Measurements from ENCODE around the gene ALDH1A2.

ALDH1A2 gene

DNA sequence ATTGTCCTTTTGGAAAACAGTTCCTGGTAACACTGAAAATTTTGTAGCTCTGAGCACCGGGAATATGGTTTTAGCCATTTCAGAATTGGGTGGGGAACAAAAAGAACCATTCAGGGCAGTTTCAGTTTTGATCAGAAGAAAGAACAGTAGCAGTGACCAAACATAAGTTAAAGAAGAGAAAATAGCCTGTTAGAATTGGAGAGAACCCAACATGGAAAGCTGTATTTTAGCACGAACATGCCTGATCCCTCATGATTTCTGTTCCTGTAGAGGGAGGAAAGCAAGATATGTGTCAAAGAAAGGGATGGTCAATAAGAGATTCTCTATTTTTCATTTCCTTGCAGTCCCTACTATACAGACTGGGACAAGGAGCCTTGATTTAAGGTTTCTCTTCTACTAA is 119.9 kb downstream of the ALDH1A2 start:
- no peak overlapping the region for H3K4me3 ChIP-seq
- H3K4me1 ChIP-seq: peaks cover 0 to 5% (median 0%) of the 10 kb centered on the region in 4 donors
- no peaks in the 10 kb centered on the region for H3K9me3 ChIP-seq
- intact Hi-C loops (cut with DNase I; ENCODE audit: low total_unique reads): no loop called here
- TF ChIP-seq, protein P1, sequence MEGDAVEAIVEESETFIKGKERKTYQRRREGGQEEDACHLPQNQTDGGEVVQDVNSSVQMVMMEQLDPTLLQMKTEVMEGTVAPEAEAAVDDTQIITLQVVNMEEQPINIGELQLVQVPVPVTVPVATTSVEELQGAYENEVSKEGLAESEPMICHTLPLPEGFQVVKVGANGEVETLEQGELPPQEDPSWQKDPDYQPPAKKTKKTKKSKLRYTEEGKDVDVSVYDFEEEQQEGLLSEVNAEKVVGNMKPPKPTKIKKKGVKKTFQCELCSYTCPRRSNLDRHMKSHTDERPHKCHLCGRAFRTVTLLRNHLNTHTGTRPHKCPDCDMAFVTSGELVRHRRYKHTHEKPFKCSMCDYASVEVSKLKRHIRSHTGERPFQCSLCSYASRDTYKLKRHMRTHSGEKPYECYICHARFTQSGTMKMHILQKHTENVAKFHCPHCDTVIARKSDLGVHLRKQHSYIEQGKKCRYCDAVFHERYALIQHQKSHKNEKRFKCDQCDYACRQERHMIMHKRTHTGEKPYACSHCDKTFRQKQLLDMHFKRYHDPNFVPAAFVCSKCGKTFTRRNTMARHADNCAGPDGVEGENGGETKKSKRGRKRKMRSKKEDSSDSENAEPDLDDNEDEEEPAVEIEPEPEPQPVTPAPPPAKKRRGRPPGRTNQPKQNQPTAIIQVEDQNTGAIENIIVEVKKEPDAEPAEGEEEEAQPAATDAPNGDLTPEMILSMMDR (IDR thresholded peaks at IDR 0.05): no peak
- H3K36me3 ChIP-seq: no peaks in the 10 kb centered on the region
- H3K27ac ChIP-seq: no peak overlapping the region
- no peaks in the 10 kb centered on the region for H3K27me3 ChIP-seq
- no peak for DNase-seq

DNA sequence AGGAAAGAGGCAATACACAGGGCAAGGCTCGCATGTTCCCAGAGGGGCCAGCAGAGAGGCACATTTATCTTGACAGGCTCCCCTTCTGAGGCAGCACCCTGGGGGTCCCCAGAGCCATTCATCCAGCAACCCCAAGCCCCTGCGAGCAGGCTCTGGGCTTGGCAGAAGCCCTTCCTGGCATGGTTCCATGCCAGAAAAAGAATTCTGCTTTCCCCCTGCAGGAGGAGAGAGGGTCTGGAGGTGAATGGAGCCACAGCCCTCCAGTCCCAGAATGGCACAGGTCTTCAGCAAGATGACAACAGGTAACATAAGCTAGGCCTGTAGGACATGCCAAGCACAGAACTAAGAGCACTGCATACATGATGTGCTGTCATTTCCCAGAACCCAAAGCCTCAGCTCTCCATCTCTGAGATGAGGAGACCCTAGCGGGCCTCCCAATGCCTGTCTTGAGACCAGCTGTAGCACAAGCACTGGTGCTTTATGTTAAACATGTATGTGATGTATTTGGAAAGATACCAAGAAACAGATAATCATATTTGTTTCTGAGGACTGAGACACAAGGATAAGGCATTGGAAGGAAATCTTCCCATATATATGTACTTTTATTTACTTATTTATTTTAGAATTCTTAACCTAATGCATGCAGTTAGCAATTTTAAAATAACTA is 121.6 kb downstream of the ALDH1A2 start:
- Histone ChIP-seq H3K9me3 (no peaks in the 10 kb centered on the region), H3K4me3 (no peak overlapping the region), H3K4me1 (peaks cover 0 to 5% (median 0%) of the 10 kb centered on the region in 4 donors), H3K27me3 (no peaks in the 10 kb centered on the region), H3K36me3 (no peaks in the 10 kb centered on the region), H3K27ac (no peak overlapping the region)
- intact Hi-C loops (cut with DNase I; ENCODE audit: low total_unique reads): no loop called here
- DNase-seq: no peak
- TF ChIP-seq, protein P1 (IDR thresholded peaks at IDR 0.05): no peak

DNA sequence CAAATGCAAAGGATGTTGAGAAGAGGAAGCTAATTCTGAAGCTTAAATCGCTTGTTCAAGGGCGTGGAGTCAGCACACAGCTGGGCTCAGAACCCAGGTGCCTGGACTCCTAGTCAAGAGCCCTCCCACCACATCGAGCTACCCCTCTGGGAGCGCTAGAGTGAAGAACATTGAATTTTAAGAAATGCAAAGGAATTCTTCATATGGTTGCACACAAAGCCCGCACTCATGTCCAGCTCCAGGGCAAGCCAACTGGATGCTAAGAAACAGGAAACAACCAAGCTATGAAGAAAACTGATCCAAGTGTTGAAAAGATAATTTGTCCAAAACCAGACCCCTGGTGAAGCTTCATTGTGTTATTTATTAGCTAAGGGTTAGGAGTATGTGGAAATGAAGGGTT is 122.3 kb downstream of the ALDH1A2 start:
- DNase-seq: no peak
- Histone ChIP-seq H3K9me3 (no peaks in the 10 kb centered on the region), H3K36me3 (no peaks in the 10 kb centered on the region), H3K4me1 (peaks cover 0 to 5% (median 0%) of the 10 kb centered on the region in 4 donors), H3K27me3 (no peaks in the 10 kb centered on the region), H3K27ac (no peak overlapping the region), H3K4me3 (no peak overlapping the region)
- TF ChIP-seq, protein P1 (IDR thresholded peaks at IDR 0.05): no peak
- intact Hi-C loops (cut with DNase I; ENCODE audit: low total_unique reads): no loop called here

DNA sequence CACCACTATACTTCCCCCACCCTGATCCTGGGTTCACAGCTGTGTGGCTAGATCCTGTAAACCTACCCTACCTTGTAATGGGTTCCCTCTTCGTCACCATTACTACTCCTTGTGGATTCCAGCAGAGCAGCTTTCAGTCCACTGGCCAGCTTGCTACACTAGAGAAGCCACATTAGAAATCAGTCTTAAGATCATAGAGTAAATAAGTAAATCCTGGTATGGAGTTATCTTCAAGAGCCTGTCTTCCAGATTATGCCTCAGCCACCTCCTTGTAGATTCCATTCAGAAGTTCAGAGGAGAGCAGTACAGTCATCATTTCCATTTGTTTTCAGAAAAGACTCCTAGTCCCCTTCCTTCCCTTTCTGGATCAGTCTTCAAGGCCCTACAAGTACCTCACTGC is 123.7 kb downstream of the ALDH1A2 start:
- intact Hi-C loops (cut with DNase I; ENCODE audit: low total_unique reads): no loop called here
- Histone ChIP-seq H3K4me1 (no peaks in the 10 kb centered on the region), H3K36me3 (no peaks in the 10 kb centered on the region), H3K9me3 (no peaks in the 10 kb centered on the region), H3K27me3 (no peaks in the 10 kb centered on the region), H3K27ac (no peak overlapping the region), H3K4me3 (no peak overlapping the region)
- TF ChIP-seq, protein P1 (IDR thresholded peaks at IDR 0.05): no peak
- no peak for DNase-seq

DNA sequence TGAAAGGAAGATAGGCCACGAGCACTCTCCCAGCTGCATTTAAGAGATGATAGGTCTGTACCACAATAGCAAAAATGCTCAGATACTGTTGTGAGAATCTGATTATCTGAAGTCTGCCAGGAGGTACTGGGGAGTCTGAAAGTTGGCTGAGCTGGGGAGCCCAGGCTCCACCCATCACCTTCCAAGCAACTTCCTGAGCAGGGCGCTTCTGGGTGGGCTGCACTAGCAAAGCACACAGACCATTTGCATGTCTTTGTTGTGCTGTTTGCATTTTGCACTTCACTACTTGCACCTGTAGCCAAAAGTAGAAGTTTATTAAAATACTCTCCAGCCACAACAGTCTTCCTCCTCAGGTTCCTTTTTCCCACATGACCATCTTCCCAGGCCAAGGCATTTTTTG is 133.2 kb downstream of the ALDH1A2 start:
- H3K27ac ChIP-seq: no peak overlapping the region
- H3K36me3 ChIP-seq: no peaks in the 10 kb centered on the region
- no peak for DNase-seq
- intact Hi-C loops (cut with DNase I; ENCODE audit: low total_unique reads): no loop called here
- no peaks in the 10 kb centered on the region for H3K27me3 ChIP-seq
- H3K4me3 ChIP-seq: no peak overlapping the region
- H3K9me3 ChIP-seq: no peaks in the 10 kb centered on the region
- H3K4me1 ChIP-seq: no peaks in the 10 kb centered on the region
- TF ChIP-seq, protein P1 (IDR thresholded peaks at IDR 0.05): no peak

DNA sequence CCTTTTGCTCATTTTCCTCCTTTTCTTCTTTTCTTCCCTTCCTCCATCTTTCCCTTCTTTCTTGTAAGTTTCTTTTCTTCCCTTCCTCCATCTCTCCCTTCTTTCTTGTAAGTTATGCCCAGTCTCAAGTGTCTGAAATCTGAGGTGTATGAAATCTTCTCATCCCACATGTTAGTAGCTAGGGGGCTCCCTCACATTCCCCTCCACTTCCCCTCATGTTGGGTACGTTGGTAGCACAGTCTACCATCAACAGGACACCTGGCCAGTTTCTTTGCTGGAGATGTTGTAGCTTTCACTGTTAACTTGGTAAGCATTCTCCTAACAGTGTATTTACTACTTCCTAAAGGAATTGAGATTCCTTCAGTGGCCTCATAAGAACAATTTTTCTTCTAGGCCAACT is 133.9 kb downstream of the ALDH1A2 start:
- TF ChIP-seq, protein P1 (IDR thresholded peaks at IDR 0.05): no peak
- intact Hi-C loops (cut with DNase I; ENCODE audit: low total_unique reads): no loop called here
- H3K27ac ChIP-seq: no peak overlapping the region

More for the DNA sequence above, 133.9 kb downstream of the ALDH1A2 start:
- no peaks in the 10 kb centered on the region for H3K27me3 ChIP-seq
- no peaks in the 10 kb centered on the region for H3K36me3 ChIP-seq
- H3K9me3 ChIP-seq: no peaks in the 10 kb centered on the region
- DNase-seq: no peak
- H3K4me3 ChIP-seq: no peak overlapping the region
- H3K4me1 ChIP-seq: no peaks in the 10 kb centered on the region

Data from tibial artery (tissue), 4 donors.